Measurements from ENCODE around the gene SGSH.

GRCh38 chr17:80229011-80229410 is 8.9 kb upstream of the SGSH start:
- TF ChIP-seq CTCF (IDR thresholded peaks at IDR 0.05), result no peak
- no peak for TF ChIP-seq POLR2A (IDR thresholded peaks at IDR 0.05)

All from uterus (tissue), 2 donors.